Measurements from ENCODE around the gene ZNF608. TPM values are rescaled to one million over a fixed set of nuclear protein-coding genes. Genes with fewer than 3 reads are reported as not detected.
A peak's percentile ranks its signal among the peaks of the same experiment; 100 is the strongest.

The ZNF608 gene
- total RNA-seq, 2 donors from 2014 or later, result 22.6 to 25.3 TPM

DNA sequence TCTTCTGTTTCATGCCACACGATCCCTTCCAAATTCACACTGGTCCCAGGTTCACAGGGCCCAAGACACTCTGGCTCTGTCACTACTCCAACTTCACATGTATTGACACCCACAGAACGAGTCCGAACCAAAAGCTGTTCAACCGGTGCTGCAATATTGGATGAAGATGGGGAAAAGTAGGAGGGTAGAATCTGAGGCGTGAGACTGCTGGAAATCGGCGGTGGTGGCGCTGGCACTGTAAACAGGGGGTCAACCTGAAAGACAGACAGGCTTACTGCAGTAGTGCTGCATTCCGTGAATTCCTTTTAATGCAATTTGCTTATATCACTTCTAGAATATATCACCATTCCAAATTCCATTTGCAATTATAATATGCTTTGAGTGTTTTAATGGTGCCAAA lies 45.4 kb downstream of the ZNF608 start:
- no peak for TF ChIP-seq POLR2A (IDR thresholded peaks at IDR 0.05)
- peak; percentile 66 for TF ChIP-seq POLR2AphosphoS5 (IDR thresholded peaks at IDR 0.05)
- Histone ChIP-seq H3K9me3 (no peaks in the 10 kb centered on the region), H3K36me3 (no peaks in the 10 kb centered on the region), H3K27ac (no peak overlapping the region), H3K4me3 (no peak overlapping the region), H3K4me1 (replicated peaks) (peaks cover 5% of the 10 kb centered on the region), H3K27me3 (replicated peaks; ENCODE audit: insufficient read depth) (no peaks in the 10 kb centered on the region)
- peak; percentile 62 for DNase-seq (ENCODE audit: low spot score)
- WGBS, result 50% methylated on average over 9 of the region's 9 CpGs
- intact Hi-C loops (cut with DNase I), result no loop called here

GRCh38 chr5:124700333-124700732 lies 46.1 kb downstream of the ZNF608 start:
- Histone ChIP-seq H3K4me1 (replicated peaks) (peaks cover 5% of the 10 kb centered on the region), H3K27me3 (replicated peaks; ENCODE audit: insufficient read depth) (no peaks in the 10 kb centered on the region), H3K27ac (peak overlapping the region in 1 of 2 donors; percentile 3), H3K9me3 (no peaks in the 10 kb centered on the region), H3K36me3 (no peaks in the 10 kb centered on the region), H3K4me3 (no peak overlapping the region)
- WGBS, result 89% methylated on average over 3 of the region's 3 CpGs
- intact Hi-C loops (cut with DNase I), result no loop called here
- TF ChIP-seq POLR2AphosphoS5 (IDR thresholded peaks at IDR 0.05) (no peak), CTCF (IDR thresholded peaks at IDR 0.05) (no peak), POLR2A (IDR thresholded peaks at IDR 0.05) (no peak)
- DNase-seq (ENCODE audit: low spot score), result no peak

- H3K27ac ChIP-seq, result peak overlapping the region; percentile 45 to 59
- H3K36me3 ChIP-seq, result no peaks in the 10 kb centered on the region
- no peaks in the 10 kb centered on the region for H3K27me3 ChIP-seq (replicated peaks; ENCODE audit: insufficient read depth)
- intact Hi-C loops (cut with DNase I), result no loop called here
- WGBS, result 58% methylated on average over 1 of the region's 1 CpG
- H3K4me1 ChIP-seq (replicated peaks), result peaks cover 5% of the 10 kb centered on the region
- DNase-seq (ENCODE audit: low spot score), result no peak
- TF ChIP-seq POLR2AphosphoS5 (IDR thresholded peaks at IDR 0.05) (no peak), CTCF (IDR thresholded peaks at IDR 0.05) (no peak), POLR2A (IDR thresholded peaks at IDR 0.05) (no peak)
- H3K9me3 ChIP-seq, result no peaks in the 10 kb centered on the region
- H3K4me3 ChIP-seq, result no peak overlapping the region
Measured at GRCh38 chr5:124698770-124699169, 47.7 kb downstream of the ZNF608 start.

- peak; percentile 22 for DNase-seq (ENCODE audit: low spot score)
Measured at GRCh38 chr5:124697933-124698591, 48.4 kb downstream of the ZNF608 start.

GRCh38 chr5:124697501-124697900 lies 48.9 kb downstream of the ZNF608 start:
- Histone ChIP-seq H3K4me3 (no peak overlapping the region), H3K36me3 (no peaks in the 10 kb centered on the region), H3K4me1 (replicated peaks) (peaks cover 5% of the 10 kb centered on the region), H3K27ac (peak overlapping the region; percentile 45 to 59), H3K27me3 (replicated peaks; ENCODE audit: insufficient read depth) (no peaks in the 10 kb centered on the region), H3K9me3 (no peaks in the 10 kb centered on the region)
- WGBS, result 33% methylated on average over 1 of the region's 1 CpG
- no peak for DNase-seq (ENCODE audit: low spot score)
- intact Hi-C loops (cut with DNase I), result no loop called here
- TF ChIP-seq CTCF (IDR thresholded peaks at IDR 0.05) (no peak), POLR2A (IDR thresholded peaks at IDR 0.05) (no peak), POLR2AphosphoS5 (IDR thresholded peaks at IDR 0.05) (no peak)

More at GRCh38 chr5:124697933-124698591, 48.4 kb downstream of the ZNF608 start:
- intact Hi-C loops (cut with DNase I), result no loop called here
- H3K9me3 ChIP-seq, result no peaks in the 10 kb centered on the region
- H3K27me3 ChIP-seq (replicated peaks; ENCODE audit: insufficient read depth), result no peaks in the 10 kb centered on the region
- peak overlapping the region; percentile 45 to 59 for H3K27ac ChIP-seq
- no peaks in the 10 kb centered on the region for H3K36me3 ChIP-seq
- H3K4me1 ChIP-seq (replicated peaks), result peaks cover 5% of the 10 kb centered on the region
- H3K4me3 ChIP-seq, result no peak overlapping the region
- TF ChIP-seq CTCF (IDR thresholded peaks at IDR 0.05) (no peak), POLR2A (IDR thresholded peaks at IDR 0.05) (no peak), POLR2AphosphoS5 (IDR thresholded peaks at IDR 0.05) (peak; percentile 58)
- WGBS, result 19% methylated on average over 4 of the region's 4 CpGs
